DMS153 treated with DMSO at 0.1 percent for 48 hours (cell line): ENCODE data around the gene CGRRF1.

Source experiments
- DNase-seq: peaks from one replicate; lab custom pipeline; 2025; ENCODE audit not compliant: unreplicated experiment; lab: John Stamatoyannopoulos, UW

CGRRF1 gene

DNA sequence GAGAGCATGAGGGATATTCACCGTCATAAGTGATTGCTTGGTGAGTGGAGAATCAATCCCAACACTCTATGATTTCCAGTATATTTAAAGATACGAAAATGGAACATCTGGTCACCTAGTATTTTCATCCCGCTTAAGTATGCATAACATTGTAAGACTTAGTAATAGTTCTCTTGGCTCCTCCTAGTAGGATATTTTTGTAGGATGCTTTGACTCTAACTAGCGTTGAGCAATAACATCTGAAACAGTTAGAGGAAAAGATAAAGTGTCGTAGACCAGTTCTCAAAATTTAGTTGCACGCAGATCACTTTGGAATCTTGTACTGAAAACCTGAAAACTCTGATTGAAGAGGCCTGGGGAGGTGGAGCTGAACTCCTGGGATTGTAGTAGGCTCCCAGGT is 64.8 kb downstream of the CGRRF1 start:
- DNase-seq: no peak

DNA sequence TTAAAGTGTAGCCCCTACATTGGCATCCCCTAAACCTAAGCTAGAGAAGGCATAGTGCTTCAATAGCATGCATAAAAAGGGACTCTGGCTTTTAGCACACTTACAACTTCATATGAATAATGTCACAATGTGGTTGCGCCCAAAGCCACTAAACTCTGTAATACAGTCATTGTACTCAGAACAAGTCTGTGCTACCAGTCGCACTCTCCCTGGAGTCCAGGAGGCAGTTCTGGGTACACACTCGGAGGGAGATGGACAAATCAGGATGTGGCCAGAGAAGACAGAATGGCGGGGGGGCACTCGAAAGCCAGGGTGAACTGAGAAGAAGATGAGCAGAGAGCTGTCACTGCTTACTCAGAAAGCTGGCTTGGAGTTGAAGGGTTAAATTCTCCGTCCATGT is 67.8 kb downstream of the CGRRF1 start:
- DNase-seq: no peak

DNA sequence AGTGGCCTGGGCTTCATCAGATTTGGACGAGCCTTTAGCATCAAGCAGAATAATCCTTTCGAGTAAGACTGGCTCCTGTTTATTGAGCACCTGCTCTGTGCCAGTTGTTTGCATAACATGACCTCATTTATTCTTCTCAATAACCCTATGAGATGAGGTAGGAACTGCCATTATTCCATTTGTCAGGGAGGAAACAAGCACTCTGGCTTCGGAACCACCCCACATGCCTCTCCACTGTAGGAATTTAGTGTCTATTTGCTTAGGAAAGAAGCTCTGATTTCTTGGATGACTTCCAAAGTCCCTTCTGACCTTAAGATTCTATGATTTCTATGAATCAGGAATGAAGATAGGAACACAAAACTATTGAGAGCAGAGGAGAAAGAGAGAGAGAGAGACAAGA is 68.3 kb downstream of the CGRRF1 start:
- DNase-seq: no peak

DNA sequence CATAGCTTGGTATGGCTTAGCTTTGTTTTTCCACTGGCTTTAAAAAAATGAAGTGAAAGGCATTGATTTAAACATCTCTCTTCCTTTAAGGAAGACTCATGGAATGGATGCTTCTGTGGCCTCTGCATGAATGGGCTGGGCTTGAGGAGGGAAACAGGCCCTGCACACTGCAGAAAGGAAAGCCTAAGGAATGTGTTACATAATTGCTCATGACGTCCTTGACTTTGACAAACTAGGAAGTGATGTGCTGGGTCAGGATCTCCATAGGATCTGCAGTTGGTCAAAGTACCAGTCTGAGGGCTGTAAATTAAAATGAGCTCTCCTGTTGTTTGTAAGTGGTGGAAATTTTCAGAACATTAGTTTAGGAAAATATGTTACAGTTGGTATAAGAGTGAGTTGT is 69.9 kb downstream of the CGRRF1 start:
- no peak for DNase-seq

DNA sequence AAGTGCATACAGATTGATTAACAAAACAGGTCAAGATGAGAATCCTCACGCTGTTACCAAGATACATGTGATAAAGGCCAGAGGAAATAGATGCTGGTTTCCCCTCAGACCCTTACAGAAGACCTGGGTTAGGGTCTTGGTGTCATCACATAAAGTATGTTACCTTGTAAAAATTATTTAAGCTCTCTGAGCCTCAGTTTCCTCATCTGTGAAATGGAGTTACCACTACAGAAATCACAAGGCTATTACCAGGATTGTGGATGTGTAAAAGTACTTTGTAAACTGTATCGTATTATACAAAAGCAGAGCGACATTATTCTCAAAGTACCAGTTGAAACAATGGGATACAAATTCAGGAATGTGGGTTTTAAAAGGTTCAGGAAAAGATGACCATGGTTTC is 71.2 kb downstream of the CGRRF1 start:
- DNase-seq: no peak

DNA sequence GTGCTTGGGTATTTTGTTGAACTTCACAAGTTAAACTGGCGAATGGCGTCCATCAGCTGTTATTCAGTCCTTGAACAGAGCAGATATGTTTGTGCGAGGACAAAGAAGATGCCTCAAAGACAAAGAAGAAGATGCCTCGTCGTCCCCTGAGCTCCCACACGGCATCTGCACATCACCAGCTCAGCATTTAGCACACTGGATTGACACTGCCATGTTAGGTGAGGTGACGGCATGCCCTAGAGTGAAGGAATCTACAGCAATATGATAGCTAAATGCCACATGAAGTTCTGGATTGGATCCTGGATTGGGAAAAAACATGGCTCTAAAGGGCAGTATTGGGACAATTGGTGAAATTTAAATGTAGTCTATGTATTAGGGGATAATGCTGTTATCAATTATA is 72.6 kb downstream of the CGRRF1 start:
- DNase-seq: no peak

DNA sequence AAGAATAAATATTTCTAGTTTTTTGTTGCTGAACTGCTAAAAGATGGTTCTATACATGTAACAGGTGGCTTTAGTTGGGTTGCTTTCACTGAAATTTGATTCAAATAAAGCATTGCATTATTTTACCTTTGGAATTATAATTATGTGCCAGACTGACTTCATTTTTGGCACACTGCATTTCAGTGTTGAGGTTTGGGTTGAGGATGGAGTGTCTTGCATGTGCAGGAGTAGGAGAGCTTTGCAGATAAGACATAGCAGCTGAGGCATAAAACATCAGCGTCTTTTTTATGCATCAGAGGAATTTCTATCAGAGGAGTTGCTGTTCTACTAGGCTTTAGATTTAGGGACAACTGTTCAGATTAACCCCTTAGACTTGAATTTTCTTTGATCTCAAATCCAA is 74.4 kb downstream of the CGRRF1 start:
- no peak for DNase-seq

DNA sequence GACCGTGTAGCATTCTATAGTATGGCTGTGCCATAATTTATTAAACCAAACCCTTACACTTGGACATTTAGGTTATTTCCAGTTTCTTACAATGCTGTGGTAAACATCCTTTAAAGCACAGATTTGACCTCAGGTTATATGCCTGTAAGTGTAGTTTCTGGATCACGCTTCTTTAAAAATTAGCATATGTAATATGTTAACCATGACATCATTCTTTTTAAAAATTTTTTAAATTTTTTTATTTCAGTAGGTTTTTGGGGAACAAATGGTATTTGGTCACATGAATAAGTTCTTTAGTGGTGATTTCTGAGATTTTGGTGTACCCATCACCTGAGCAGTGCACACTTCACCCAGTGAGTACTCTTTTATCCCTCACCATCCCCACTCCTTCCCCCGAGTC is 75.5 kb downstream of the CGRRF1 start:
- no peak for DNase-seq
